HG03039 (cell line): Measurements from ENCODE around the gene ANXA3.
"Not testable (repeated sequence)": the region's sequence is repeated elsewhere in the genome, so short reads cannot be mapped to it uniquely, and the experiment has no call there.

ENCODE experiments used
- ATAC-seq: cut with Tn5 transposase; IDR thresholded peaks from one replicate; pipeline ENCODE4 v1.9.1; 2021; ENCODE audit warnings: mild to moderate bottlenecking, moderate library complexity; ENCODE audit not compliant: unreplicated experiment

Gene ANXA3

GRCh38 chr4:78569306-78569821 is 17.8 kb downstream of the ANXA3 start:
- ATAC-seq, result no peak

DNA sequence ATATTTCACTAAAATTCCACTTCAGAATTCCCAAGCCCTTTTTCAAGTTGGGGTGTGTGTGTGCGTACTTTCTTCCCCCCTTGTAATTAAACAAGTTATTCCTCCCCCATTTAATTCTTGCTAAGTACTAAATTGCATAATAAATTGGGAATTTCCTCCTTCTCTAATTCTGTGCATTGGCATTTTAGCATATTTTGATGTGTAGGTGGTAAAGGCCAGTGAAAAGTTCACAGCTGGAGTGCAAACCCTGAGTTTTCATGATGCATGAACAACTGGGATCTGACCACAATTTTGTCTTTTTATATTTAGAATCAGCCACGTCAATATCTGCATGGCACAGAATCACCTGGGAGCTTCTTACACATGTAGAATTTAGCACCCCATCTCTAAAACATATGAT is 18.5 kb downstream of the ANXA3 start:
- ATAC-seq, result no peak

DNA sequence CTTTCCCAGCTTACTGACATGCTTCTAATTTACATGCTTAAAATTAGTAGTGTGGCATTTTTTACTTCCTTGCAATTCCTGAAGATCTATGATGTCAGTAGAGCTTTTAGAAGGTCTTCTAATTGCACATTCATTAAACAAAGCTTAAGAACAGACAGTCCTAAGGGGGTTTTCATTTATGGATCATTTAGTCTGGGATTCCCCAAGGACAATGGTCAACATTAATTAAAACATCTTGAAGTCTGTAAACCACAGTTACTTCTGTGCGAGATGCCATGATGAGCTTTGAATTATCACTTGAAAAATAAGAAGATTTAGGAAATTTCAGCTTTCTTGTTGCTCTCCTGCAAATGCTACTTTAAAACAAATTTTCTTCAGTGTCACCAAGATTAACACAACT is 20.2 kb downstream of the ANXA3 start:
- ATAC-seq, result no peak

- no peak for ATAC-seq
Measured at GRCh38 chr4:78578674-78579425, 27.3 kb downstream of the ANXA3 start.

- no peak for ATAC-seq
Measured at GRCh38 chr4:78581618-78582017, 30.0 kb downstream of the ANXA3 start.

GRCh38 chr4:78584863-78585547 is 33.4 kb downstream of the ANXA3 start:
- no peak for ATAC-seq

DNA sequence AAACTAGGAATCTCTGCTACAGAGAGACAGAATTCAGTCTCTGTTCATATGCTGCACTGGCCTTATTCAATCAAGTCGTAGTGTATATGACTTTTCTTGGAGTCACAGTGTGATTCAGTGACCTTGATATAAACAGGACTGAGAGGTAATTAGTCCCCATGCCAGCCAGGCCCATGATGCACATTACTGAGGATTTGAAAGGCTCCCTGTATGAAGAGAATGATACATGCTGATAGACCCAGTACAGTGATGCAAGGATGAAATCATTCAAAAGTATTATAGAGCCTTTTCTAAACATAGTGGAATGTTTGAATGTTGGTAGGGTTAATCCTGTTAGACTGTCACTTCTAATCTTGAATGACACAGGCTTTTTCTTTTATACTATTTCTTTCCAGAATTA is 34.1 kb downstream of the ANXA3 start:
- ATAC-seq, result no peak

DNA sequence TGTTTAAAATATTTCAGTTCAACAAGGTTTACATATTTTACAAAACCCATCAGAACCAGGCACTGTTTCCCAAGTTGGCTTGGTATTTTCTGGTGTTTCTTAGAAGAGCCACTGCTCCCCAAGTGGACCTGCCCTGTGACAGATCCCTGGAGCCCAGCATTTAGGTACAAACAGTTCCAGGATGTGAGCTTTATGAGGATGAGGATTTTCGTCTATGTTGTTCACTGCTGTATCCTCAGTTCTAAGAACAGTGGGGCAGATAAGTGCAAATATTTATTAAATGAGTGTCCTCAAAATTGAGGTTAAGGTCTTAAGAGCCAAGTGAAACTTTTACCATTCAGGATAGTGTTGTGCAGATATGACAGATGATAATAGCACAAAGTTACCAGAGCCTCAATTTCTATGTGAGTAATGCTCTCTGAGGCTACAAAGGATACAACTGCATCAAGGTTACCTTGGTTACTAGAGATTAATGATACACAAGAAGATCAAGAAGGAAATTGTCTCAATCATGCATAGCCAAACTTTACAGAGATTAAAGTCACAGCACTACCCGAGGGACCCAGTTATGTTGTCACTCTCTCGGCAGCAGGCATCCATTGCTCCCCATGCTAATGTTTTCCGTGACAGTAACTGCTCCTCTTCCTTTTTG is 37.5 kb downstream of the ANXA3 start:
- no peak for ATAC-seq

DNA sequence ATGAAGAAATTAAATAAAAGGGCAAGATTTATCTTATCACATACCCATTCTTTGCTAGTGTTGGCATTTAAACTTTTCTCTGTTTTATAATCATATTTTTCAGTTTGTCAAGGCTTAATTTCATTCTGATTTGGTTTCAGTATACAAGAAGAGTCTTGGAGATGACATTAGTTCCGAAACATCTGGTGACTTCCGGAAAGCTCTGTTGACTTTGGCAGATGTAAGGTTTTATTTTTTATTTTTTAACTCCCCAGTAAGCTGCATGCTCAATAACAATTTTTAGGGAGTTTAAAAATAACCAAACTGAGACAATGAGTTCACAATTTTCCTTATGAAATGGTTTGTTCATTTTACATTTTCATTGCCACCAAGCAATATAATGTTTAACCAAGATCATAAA is 39.8 kb downstream of the ANXA3 start:
- ATAC-seq, result no peak

DNA sequence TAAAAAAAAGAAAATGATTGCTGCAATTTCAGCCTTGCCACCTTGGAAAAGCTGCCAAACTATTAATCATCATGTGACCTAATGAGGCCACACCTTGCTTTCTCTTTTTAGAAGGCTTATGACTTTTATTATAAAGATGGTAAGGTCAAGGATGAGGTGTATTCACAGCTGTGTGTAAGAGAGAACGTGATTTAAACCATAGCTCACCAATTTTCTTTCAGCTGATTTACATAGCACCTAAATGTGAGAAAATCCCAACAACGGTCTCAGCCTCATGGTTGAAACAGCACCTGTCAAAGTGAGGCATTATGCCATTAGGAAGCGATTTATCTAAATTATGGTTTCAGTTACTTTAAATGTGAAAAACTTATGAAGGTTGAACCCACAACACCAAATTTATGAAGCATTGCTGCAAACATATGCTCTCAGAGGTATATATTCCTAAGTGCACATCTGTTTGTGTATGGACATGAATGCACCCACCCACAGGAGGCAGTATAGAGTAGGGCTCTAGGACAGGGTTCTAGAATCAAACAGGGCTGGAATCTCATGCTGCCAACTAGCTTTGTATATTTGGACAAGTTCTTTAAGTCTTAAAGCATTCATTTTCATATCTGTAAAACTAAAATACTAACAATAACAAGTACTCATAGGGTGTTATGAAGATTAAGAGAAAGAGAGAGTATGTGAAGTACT is 40.7 kb downstream of the ANXA3 start:
- no peak for ATAC-seq

DNA sequence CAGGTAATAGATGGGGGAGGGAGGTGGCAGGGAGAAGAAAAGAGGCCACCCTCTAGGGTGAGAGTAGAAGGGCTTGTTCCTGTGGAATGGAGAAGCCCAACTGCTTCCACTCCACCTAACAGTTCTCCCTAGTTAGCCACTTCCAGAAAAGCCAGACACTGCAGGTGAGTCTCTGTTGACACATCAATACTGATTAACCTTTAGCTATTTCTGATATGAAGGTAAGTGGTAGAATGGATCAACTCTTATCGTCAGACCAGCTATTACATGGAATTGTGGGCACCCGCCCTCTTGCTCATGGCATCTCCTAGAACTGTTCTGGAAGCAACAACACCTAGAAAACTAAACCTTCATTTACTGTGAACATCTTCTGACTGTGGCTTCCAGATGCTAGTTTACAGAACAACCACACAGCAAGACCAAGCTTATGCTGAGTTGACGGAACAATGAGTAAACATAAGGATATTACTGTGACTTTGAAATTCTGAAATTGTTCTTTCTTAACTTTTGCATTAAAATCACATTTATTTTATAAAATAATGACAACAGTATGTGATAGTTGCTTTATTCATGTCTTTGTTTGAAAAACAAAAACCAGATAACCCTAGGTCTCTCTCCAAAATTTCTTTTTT is 44.7 kb downstream of the ANXA3 start:
- ATAC-seq, result no peak

- not testable (repeated sequence) for ATAC-seq
Measured at GRCh38 chr4:78598431-78598830, 46.9 kb downstream of the ANXA3 start.

GRCh38 chr4:78599147-78599546 is 47.6 kb downstream of the ANXA3 start:
- ATAC-seq, result no peak

DNA sequence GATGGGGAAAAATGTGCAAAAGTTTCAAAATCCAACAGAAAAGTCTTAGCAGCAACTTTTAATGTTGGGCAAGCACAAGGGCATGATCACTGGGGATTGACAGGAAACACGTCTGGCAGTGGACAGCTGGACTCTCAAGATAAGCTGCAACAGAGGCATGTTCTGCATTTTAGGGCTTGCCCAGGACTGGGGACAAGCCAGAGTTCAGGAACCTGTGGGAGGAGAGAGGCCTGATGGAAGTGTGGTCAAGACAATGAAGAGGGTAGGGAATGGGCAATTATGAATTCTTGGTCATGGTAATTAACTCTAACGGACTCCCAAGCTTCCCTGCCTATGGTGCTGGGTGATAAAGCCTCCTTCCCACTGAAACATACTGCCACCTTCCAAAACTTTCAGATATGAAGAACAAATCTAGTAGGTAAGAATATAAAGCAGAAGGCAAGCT is 48.4 kb downstream of the ANXA3 start:
- no peak for ATAC-seq

GRCh38 chr4:78601013-78601412 is 49.4 kb downstream of the ANXA3 start:
- ATAC-seq, result peak; percentile 92

- ATAC-seq, result no peak
Measured at GRCh38 chr4:78602334-78602733, 50.8 kb downstream of the ANXA3 start.

DNA sequence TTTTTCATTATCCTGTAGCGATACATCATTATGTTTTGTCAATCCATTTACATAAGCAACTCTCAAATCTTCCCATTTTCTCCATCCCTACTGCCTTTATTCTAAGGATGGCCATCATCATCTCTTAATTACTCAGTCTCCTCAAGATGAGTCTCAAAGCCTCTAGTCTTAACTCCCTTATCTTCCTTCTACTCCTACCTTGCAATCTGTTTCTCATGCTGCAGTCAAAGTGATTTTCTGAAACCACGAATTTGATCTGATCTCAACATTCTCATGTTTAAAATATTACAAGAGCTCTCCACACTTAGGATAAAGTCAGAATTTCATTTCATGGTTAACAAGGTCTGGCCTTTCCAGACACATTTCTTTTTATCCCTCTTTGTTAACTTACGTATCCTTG is 51.8 kb downstream of the ANXA3 start:
- no peak for ATAC-seq

GRCh38 chr4:78604988-78605387 is 53.4 kb downstream of the ANXA3 start:
- no peak for ATAC-seq

DNA sequence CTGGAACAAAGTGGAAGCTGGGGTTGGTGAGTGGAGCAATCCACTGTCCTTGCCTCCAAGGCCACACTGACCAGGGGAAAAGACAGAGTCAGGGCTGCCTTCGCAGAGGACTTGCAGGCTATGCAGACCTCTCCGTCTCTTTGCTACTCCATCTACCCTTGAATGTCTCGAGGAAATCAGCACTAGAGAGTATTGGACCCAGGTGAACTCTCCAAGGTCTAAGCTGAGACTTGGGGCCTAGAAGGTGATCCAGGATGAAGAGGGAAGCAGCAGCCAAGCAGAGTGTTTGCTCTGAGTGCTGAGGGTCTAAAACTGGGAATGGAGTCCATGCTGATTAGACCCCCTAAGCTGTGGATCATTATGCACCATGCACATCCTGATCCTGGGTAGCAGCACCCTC is 54.5 kb downstream of the ANXA3 start:
- no peak for ATAC-seq

- ATAC-seq, result no peak
Measured at GRCh38 chr4:78606530-78607095, 55.0 kb downstream of the ANXA3 start.
